Activated T-helper 2 cell treated with anti-CD3 and anti-CD28 coated beads, Interferon-gamma antibody, Interleukin-2, Interleukin-4, amounts not matched to agents 10 μg/mL and 5 μg/mL and 100 μg/mL, durations not matched to agents 14 hours and 24 hours and 36 hours (primary cell): ENCODE measurements around the gene SNRPA. TPM values are rescaled to one million over a fixed set of nuclear protein-coding genes. Genes with fewer than 3 reads are reported as not detected.

ENCODE experiments used
- DNase-seq: peaks from one replicate; pipeline ENCODE4 v3.0.0; 2021; ENCODE audit warnings: low spot score
- H3K27ac Mint-ChIP-seq: one replicate; pipeline ENCODE4 v1.8.0; 2021; ENCODE audit warnings: mixed read lengths
- H3K27me3 Mint-ChIP-seq: one replicate; pipeline ENCODE4 v1.8.0; 2021; ENCODE audit warnings: low read depth, mixed read lengths
- H3K36me3 Mint-ChIP-seq: one replicate; pipeline ENCODE4 v1.8.0; 2021; ENCODE audit warnings: low read depth, mixed read lengths
- H3K4me1 Mint-ChIP-seq: one replicate; pipeline ENCODE4 v1.8.0; 2021; ENCODE audit warnings: low read depth, mixed read lengths
- H3K4me3 Mint-ChIP-seq: one replicate; pipeline ENCODE4 v1.8.0; 2021; ENCODE audit warnings: low read depth, mild to moderate bottlenecking, moderate library complexity, mixed read lengths
- H3K9me3 Mint-ChIP-seq: one replicate; pipeline ENCODE4 v1.8.0; 2021; ENCODE audit warnings: mixed read lengths
- intact Hi-C: fragments of 100-400 bp; cut with micrococcal nuclease; formaldehyde crosslinking; loops from one replicate; pipeline ENCODE4 v1.15.1; 2023
- total RNA-seq: library from RNA; stranded (reverse); gene quantifications from 2 replicates; pipeline ENCODE4 v1.2.3, GENCODE V29; 2022

Gene SNRPA
- total RNA-seq, 1 donor from 2014 or later: 257 TPM

GRCh38 chr19:40716031-40716481, 34.9 kb upstream of the SNRPA start:
- intact Hi-C loops: loop anchor here (1.0 to 2.0 kb wide), 4 partner anchors 35 to 101 kb away; partner anchors contain the start of genes EGLN2 and SNRPA
- H3K4me1 Mint-ChIP-seq: peaks cover 53% of the 10 kb centered on the region
- peaks cover 26% of the 10 kb centered on the region for H3K36me3 Mint-ChIP-seq
- peak overlapping the region; percentile 92 for H3K27ac Mint-ChIP-seq
- H3K9me3 Mint-ChIP-seq: no peaks in the 10 kb centered on the region
- DNase-seq: peak; percentile 24
- no peaks in the 10 kb centered on the region for H3K27me3 Mint-ChIP-seq
- peak overlapping the region; percentile 88 for H3K4me3 Mint-ChIP-seq

- Mint-ChIP-seq H3K27ac (peak within 1 kb of the TSS; percentile 92), H3K4me3 (peak within 1 kb of the TSS; percentile 94), H3K4me1 (peaks cover 49% of the 10 kb centered on the region), H3K27me3 (no peaks in the 10 kb centered on the region), H3K36me3 (peaks cover 21% of the 10 kb centered on the region), H3K9me3 (no peaks in the 10 kb centered on the region)
- intact Hi-C loops: loop anchor here (1.0 to 2.0 kb wide), 4 partner anchors 35 to 102 kb away; partner anchors contain the start of genes EGLN2 and SNRPA
- DNase-seq: peak; percentile 98
Measured at GRCh38 chr19:40716482-40717324, 34.3 kb upstream of the SNRPA start, which contains the start of the genes COQ8B and ITPKC. Gene COQ8B, minus strand, starts transcription at chr19:40716886. Its CDS starts 2,254 bp downstream, at chr19:40714632. Gene ITPKC, plus strand, starts transcription at chr19:40717112. Its CDS starts 24 bp downstream, at chr19:40717136.

GRCh38 chr19:40717325-40717879, 33.6 kb upstream of the SNRPA start:
- Mint-ChIP-seq H3K27ac (no peak overlapping the region), H3K4me3 (peak overlapping the region; percentile 94), H3K9me3 (no peaks in the 10 kb centered on the region), H3K4me1 (peaks cover 51% of the 10 kb centered on the region), H3K36me3 (peaks cover 26% of the 10 kb centered on the region), H3K27me3 (no peaks in the 10 kb centered on the region)
- DNase-seq: no peak
- intact Hi-C loops: loop anchor here (2.0 kb wide), 2 partner anchors 81 to 103 kb away; partner anchors contain the start of gene EGLN2

GRCh38 chr19:40717880-40718773, 32.9 kb upstream of the SNRPA start:
- Mint-ChIP-seq H3K4me3 (peak overlapping the region; percentile 94), H3K9me3 (no peaks in the 10 kb centered on the region), H3K27ac (peak overlapping the region; percentile 56), H3K27me3 (no peaks in the 10 kb centered on the region), H3K4me1 (peaks cover 52% of the 10 kb centered on the region), H3K36me3 (peaks cover 27% of the 10 kb centered on the region)
- intact Hi-C loops: loop anchor here (1.0 to 2.0 kb wide), 3 partner anchors 57 to 103 kb away; partner anchors contain the start of gene EGLN2
- no peak for DNase-seq

- Mint-ChIP-seq H3K4me1 (peaks cover 49% of the 10 kb centered on the region), H3K4me3 (peak overlapping the region; percentile 94), H3K27ac (no peak overlapping the region), H3K9me3 (no peaks in the 10 kb centered on the region), H3K36me3 (peaks cover 32% of the 10 kb centered on the region), H3K27me3 (no peaks in the 10 kb centered on the region)
- intact Hi-C loops: loop anchor here (1.0 kb wide), 1 partner anchor 58 kb away; no protein-coding TSS in a partner anchor
- DNase-seq: no peak
Measured at GRCh38 chr19:40718774-40719391, 32.1 kb upstream of the SNRPA start.

- peak overlapping the region; percentile 94 for H3K4me3 Mint-ChIP-seq
- no peaks in the 10 kb centered on the region for H3K27me3 Mint-ChIP-seq
- DNase-seq: no peak
- peaks cover 48% of the 10 kb centered on the region for H3K4me1 Mint-ChIP-seq
- peaks cover 35% of the 10 kb centered on the region for H3K36me3 Mint-ChIP-seq
- no peaks in the 10 kb centered on the region for H3K9me3 Mint-ChIP-seq
- intact Hi-C loops: no loop called here
- H3K27ac Mint-ChIP-seq: no peak overlapping the region
Measured at GRCh38 chr19:40719414-40719894, 31.5 kb upstream of the SNRPA start.

- Mint-ChIP-seq H3K4me3 (no peak overlapping the region), H3K4me1 (peaks cover 38% of the 10 kb centered on the region), H3K36me3 (peaks cover 44% of the 10 kb centered on the region), H3K27ac (no peak overlapping the region), H3K9me3 (no peaks in the 10 kb centered on the region), H3K27me3 (no peaks in the 10 kb centered on the region)
- intact Hi-C loops: no loop called here
- no peak for DNase-seq
Measured at GRCh38 chr19:40721140-40721486, 29.9 kb upstream of the SNRPA start.

- no peaks in the 10 kb centered on the region for H3K27me3 Mint-ChIP-seq
- intact Hi-C loops: no loop called here
- H3K27ac Mint-ChIP-seq: no peak overlapping the region
- no peaks in the 10 kb centered on the region for H3K9me3 Mint-ChIP-seq
- peaks cover 51% of the 10 kb centered on the region for H3K36me3 Mint-ChIP-seq
- H3K4me1 Mint-ChIP-seq: peaks cover 34% of the 10 kb centered on the region
- H3K4me3 Mint-ChIP-seq: no peak overlapping the region
- DNase-seq: no peak
Measured at GRCh38 chr19:40721936-40722661, 28.9 kb upstream of the SNRPA start.

- H3K9me3 Mint-ChIP-seq: no peaks in the 10 kb centered on the region
- H3K36me3 Mint-ChIP-seq: peaks cover 56% of the 10 kb centered on the region
- no peak overlapping the region for H3K4me3 Mint-ChIP-seq
- no peak overlapping the region for H3K27ac Mint-ChIP-seq
- intact Hi-C loops: no loop called here
- no peak for DNase-seq
- H3K4me1 Mint-ChIP-seq: peaks cover 27% of the 10 kb centered on the region
- H3K27me3 Mint-ChIP-seq: no peaks in the 10 kb centered on the region
Measured at GRCh38 chr19:40723661-40724254, 27.2 kb upstream of the SNRPA start.

- Mint-ChIP-seq H3K9me3 (no peaks in the 10 kb centered on the region), H3K4me3 (no peak overlapping the region), H3K4me1 (peaks cover 26% of the 10 kb centered on the region), H3K27ac (no peak overlapping the region), H3K36me3 (peaks cover 56% of the 10 kb centered on the region), H3K27me3 (no peaks in the 10 kb centered on the region)
- intact Hi-C loops: no loop called here
- no peak for DNase-seq
Measured at GRCh38 chr19:40724315-40724714, 26.7 kb upstream of the SNRPA start.

GRCh38 chr19:40724855-40725254, 26.1 kb upstream of the SNRPA start:
- Mint-ChIP-seq H3K4me1 (peaks cover 23% of the 10 kb centered on the region), H3K36me3 (peaks cover 56% of the 10 kb centered on the region), H3K27me3 (no peaks in the 10 kb centered on the region), H3K27ac (peak overlapping the region; percentile 49), H3K4me3 (no peak overlapping the region), H3K9me3 (no peaks in the 10 kb centered on the region)
- intact Hi-C loops: no loop called here
- no peak for DNase-seq
